ENCODE results near the gene ENO2.
"Not testable (repeated sequence)": the region's sequence is repeated elsewhere in the genome, so short reads cannot be mapped to it uniquely, and the experiment has no call there.

The ENO2 gene

DNA sequence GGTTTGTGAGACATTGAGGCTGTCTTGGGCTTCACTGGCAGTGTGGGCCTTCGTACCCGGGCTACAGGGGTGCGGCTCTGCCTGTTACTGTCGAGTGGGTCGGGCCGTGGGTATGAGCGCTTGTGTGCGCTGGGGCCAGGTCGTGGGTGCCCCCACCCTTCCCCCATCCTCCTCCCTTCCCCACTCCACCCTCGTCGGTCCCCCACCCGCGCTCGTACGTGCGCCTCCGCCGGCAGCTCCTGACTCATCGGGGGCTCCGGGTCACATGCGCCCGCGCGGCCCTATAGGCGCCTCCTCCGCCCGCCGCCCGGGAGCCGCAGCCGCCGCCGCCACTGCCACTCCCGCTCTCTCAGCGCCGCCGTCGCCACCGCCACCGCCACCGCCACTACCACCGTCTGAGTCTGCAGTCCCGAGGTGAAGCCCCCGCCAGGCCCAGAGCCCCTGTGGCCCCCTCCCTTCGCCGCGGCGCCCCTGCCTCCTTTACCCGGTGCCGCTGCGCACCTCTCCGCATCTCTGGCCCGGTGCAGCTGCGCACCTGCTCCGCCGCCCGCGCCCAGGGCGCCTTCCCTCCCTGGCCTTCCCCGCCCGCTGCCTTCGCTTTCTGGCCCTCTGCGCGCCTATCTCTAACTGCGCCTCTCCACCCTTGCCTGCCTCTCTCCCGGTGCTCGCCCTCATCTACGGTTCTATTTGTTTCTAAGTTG lies at the start of gene ENO2:
Gene ENO2, plus strand, starts transcription at position 335 of the 701 bp plus-strand sequence. CDS start 1,253 bp downstream, outside the sequence.
- in situ Hi-C loops (cut with MboI; ENCODE audit: low sequenced_read_pairs) = no loop called here

DNA sequence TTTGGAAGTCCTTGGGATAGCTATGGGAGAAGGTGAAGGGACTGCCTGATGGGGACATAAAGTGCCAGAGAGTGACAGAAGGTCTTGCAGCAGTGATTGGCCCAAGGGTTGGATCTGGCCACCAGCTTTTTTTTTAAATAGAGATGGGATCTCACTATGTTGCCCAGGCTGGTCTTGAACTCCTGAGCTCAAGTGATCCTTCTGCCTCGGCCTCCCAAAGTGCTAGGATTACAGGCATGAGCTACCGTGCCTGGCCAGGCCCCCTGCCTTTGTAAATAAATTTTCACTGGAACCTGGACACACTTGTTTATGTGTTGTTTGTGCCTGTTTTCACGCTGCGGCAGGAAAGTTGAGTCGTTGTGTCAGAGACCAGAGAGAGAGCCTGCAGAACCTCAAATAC lies 49.1 kb upstream of the ENO2 start:
- in situ Hi-C loops (cut with MboI; ENCODE audit: low sequenced_read_pairs) = not testable (repeated sequence)

DNA sequence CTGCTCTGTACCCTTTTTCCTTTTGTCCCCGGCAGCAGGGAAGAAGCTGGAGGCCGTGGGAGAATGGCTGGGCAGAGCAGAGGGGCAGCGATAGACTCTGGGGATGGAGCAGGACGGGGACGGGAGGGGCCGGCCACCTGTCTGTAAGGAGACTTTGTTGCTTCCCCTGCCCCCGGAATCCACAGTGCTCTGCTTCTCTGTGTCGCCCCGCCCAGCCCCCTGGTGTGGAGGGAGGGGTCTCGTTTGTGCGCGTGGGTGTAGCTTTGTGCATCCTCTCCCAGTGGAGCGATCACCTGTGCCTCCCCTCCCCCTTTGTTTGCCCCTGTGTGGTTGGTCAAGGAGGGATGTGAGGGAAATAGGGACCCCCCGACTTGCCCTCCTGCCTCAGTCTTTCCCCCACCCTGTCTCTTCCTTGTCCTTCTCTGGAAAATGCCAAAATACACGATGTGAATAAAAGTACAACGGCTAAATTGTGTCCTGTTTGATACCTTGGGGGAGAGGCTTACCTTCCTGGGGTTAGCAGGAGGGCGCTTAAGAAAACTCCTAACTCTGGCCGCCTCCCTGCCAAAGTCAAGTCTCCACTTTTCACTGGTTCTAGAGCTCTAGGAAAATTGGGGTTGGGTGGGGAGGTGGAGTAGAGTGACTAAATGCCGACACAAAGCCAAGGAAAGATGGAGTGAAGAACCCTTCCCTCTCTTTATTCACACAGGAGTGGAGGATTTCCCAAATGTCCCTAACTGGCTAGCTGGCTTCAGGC lies 48.0 kb upstream of the ENO2 start:
- in situ Hi-C loops (cut with MboI; ENCODE audit: low sequenced_read_pairs) = no loop called here

DNA sequence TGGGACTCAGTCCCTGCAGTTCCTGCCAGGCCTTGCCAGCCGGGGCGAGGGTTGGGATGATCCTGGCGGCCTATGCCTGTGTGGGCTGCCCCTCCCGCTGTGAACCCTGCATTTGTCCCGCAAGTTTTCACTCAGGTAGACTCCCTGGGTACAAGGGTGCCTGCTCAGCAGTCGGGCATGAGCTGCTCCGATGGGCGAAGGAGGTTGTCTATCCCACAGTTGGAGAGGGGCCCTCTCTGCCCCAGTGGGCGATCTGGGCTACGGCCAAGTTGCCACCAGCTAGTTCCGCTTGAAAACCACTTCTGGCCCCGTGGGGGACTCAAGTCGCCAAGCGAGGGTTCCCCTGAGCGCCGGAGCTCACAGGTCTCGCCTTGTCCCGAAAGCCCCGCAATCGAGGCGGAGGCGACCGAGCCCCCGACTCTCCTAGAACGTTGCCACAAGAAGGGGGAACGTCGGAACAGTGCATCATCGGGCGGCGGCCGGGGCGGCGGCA lies 47.4 kb upstream of the ENO2 start:
- in situ Hi-C loops (cut with MboI; ENCODE audit: low sequenced_read_pairs) = no loop called here

DNA sequence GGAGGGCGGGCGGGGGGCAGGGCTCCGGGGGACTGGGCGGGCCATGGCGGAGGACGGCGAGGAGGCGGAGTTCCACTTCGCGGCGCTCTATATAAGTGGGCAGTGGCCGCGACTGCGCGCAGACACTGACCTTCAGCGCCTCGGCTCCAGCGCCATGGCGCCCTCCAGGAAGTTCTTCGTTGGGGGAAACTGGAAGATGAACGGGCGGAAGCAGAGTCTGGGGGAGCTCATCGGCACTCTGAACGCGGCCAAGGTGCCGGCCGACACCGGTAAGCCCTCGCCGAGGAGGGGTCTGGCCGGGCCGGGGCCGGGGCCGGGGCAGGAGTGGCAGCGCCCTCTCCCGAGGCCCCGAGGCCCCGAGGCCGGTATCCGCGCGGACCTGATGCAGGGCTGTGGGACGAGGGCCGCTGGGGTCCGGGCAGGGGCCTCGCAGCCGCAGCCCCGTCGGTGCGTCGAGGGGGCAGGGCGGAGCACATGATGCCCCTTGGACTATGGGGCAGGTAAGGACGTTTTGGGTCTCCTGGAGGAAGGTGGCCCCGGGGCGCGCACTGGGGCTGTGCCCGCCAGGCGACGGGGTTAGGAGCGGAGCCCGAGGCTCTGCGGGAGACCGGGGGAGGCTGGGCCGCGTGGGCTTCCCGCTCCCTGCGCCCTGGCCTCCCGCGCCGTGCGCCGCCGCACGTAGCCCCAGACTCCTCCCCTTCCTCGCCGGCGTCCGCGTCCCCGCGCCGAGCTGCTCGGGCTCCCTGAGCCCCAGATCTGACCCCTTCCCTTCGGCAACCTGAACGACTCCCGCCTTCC lies 46.8 kb upstream of the ENO2 start, which contains the start of gene TPI1:
Gene TPI1, plus strand, starts transcription at position 119 of the 798 bp plus-strand sequence. Its CDS starts 36 bp downstream, at position 155.
- in situ Hi-C loops (cut with MboI; ENCODE audit: low sequenced_read_pairs) = no loop called here

DNA sequence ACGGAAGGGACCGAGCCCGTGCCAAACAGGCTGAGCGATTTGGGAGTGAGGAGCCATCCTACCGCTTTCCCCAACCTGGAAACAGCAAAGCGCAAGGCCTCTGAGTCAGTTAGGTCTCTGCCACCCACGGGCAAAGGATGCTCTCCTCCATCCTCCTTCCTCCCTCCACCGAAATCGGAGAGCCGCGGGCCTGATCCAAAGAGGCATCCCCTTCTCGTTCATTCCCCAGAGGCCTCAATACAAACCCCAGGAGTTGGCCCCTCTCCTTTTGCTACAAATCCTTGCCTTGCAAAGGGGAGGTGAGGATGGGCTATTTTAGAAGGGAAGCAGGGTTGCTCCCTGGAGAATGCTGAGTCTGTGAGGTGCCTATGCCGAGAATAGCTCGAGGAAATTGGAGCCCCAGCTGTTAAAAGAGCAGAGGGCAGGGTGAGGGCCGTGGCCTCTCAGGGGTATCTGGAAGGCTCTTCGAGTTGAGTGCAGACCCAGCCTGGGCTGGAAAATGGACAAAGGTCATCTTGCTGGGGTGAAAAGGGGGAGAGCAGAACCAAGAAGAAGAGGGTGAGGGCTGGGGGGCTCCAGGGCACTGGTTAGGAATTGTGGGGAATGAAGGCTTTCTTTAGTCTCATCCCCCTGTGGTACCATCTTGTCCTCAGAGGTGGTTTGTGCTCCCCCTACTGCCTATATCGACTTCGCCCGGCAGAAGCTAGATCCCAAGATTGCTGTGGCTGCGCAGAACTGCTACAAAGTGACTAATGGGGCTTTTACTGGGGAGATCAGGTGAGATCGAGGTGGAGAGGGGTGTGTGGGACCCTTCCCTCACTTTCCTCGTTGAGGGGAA lies 46.0 kb upstream of the ENO2 start:
- in situ Hi-C loops (cut with MboI; ENCODE audit: low sequenced_read_pairs) = no loop called here

DNA sequence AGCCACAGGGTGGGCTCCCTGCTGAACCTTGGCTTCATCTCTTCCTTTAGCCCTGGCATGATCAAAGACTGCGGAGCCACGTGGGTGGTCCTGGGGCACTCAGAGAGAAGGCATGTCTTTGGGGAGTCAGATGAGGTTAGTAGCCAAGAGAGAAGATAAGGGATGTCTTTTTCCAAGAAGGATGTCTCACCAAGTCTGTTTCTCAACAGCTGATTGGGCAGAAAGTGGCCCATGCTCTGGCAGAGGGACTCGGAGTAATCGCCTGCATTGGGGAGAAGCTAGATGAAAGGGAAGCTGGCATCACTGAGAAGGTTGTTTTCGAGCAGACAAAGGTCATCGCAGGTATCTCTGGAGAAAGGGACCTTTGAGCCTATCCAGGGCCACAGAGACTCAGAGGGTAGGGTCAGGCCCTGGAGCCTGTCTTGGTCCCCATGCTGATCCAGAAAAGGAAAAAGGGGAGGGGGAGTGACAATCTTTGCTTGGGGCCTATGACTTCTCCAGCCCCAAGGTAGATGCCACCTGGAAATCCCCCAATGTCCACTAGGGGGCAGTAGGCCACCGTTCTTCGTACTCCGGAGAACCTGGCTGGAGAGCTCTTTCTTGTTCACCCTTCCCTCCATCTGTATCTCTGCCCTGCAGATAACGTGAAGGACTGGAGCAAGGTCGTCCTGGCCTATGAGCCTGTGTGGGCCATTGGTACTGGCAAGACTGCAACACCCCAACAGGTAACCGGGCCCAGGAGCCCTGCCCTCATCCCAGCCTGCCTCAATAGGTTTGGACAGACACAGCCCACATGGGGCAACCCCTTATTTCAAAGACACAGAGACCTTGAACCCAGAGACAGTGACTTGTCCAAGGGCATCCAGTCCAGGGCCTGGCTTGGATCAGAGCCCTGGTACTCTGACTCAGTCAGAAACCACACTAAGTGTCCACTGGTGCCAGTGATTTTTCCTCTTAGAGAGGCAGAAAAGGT lies 45.0 kb upstream of the ENO2 start:
- in situ Hi-C loops (cut with MboI; ENCODE audit: low sequenced_read_pairs) = no loop called here

DNA sequence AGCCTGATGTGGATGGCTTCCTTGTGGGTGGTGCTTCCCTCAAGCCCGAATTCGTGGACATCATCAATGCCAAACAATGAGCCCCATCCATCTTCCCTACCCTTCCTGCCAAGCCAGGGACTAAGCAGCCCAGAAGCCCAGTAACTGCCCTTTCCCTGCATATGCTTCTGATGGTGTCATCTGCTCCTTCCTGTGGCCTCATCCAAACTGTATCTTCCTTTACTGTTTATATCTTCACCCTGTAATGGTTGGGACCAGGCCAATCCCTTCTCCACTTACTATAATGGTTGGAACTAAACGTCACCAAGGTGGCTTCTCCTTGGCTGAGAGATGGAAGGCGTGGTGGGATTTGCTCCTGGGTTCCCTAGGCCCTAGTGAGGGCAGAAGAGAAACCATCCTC lies 44.1 kb upstream of the ENO2 start:
- in situ Hi-C loops (cut with MboI; ENCODE audit: low sequenced_read_pairs) = not testable (repeated sequence)

DNA sequence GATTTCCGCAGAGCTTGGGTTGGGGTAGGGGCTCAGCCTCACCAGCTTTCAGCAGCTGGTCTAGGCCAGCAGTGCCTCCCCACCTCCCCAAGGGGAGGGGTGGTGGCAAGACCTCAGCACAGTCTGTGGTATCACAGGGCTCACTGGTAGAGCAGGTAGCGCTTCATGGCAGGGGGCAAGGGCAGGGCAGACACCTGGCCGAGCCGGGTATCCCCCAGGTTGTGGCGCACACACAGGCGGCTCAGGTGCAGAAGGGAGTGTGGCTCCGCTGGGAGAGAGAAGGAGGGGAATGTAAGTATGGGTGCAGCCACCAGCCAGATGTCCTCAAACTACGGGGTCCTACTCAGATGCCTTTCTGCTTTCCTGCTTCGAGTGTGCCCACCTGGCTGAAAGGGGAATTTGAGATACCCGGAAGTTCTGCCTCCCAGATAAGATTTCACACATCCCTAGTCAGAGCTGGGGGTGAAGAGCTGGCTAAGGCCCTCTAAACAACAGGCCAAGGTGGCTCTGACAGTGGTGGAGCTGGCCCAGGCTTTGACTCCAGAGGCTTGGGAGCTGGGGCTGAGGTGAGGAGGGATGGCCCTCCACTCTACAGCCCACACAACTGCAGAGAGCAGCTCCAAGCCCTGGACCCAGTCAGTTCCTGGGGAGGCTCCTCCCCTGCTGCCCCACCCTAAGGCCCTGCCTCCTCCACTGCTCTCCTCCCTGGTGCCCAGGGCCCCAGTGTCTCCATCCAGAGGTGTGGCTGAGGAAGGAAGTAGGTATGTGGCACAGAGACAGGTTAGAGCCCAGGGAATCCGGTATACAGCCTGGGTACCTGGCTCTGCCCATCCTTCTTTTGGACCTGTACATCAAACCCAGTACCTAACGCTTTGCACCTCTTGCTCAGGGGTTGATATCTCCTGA lies 43.1 kb upstream of the ENO2 start:
- in situ Hi-C loops (cut with MboI; ENCODE audit: low sequenced_read_pairs) = no loop called here

DNA sequence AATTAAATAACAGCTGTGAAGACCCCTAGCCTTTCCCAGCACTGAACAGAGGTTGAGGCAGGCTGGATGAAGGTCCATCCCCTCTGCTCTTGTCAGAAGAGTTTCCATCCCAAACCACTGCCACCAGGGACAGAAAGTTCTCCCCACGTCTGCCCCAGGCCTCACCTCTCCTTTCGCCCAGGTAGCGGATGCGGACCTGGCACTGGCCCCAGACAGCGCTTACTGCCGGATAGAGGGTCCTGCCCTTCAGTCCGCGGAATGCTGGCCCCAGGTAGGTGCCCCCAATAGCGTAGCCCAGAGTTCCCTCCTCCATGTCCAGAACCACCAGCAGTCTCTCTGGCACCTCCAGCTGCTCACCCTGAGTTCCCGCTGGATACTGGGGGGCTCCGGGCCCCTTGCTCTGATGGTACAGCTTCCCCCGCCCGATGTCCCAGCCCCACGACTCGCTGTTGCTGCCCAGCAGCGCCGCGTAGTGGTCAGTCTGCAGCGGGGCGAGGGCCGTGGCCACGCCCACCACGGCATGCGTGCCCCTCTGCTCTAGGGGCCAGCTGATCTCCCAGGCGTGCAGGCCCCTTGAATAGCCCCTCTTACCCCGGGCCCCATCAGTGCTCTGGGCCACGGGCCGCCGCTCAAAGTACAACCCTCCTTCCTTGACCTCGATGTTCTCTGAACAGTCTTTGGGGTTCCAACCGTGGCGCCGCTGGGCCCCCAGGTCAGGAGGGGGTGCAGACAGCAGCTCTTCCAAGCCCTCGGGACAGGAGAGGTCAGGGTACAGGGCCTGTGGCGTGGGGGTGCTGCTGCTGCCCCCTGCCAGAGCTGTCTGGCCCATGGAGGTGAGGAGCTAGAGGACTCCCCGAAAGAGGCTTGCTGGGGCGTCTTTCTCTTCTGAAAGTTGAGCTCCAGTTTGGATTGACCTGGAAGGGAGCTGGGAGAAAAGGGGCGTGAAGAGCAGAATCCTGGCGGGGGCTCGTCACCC lies 42.0 kb upstream of the ENO2 start:
- in situ Hi-C loops (cut with MboI; ENCODE audit: low sequenced_read_pairs) = no loop called here

DNA sequence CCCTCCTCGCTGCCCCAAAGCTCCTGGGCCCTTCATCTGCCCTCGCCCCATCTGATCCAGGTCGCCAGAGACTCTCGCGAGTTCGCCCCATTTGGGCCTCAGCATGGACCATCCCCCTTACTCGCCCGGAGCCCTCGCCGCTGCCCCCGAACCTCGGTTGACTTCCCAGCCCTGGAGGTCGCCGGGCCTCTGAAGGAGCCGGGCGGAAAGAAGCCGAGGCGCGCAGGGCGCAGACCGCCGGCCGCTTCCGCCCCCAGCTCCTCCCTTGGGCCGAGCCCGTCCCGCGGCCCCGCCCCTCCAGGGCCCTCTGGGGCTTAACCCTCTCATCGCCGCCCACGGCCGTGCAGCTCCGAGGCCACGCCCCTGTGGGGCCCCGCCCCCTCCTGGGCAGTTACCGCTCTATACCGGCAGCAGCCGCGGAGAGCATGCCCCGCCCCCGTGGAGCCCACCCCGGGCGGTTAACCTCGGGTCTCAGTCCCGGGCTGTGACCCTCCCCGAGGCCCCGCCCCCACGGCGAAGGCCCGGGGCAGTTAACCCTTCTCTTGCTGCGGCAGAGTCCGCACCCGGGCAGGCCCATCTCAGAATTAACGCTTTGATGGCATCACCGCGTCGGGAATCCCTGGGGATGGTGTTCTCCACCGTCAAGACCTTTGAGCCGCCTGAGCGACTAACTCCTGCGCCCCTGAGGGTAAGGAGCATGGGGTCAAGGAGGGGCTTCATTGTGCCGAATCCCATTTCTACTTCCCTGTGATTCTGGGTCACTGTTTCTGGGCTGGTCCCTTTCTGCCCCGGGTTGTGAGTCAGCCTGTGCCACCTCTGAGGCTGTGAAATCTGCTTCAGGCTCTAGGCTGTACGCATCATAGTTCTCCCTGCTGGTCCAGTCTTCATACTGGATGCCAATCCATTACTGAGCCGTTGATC lies 41.0 kb upstream of the ENO2 start, which contains the start of gene SPSB2:
Gene SPSB2, minus strand, starts transcription at position 210 of the 921 bp plus-strand sequence. CDS start 402 bp downstream, outside the sequence.
- in situ Hi-C loops (cut with MboI; ENCODE audit: low sequenced_read_pairs) = no loop called here

DNA sequence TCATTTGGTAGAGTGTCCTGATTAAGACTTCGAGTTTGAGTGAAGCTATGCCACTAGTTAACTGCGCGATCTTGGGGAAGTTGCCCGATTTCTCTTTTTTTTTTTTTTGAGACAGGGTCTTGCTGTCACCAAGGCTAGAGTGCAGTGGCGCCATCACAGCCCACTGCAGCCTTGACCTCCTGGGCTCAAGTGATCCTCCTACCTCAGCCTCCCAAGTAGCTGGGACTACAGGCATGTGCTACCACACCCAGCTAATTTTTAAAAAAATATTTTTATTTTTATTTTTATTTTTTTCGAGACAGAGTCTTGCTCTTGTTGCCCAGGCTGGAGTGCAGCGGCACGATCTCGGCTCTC lies 40.4 kb upstream of the ENO2 start:
- in situ Hi-C loops (cut with MboI; ENCODE audit: low sequenced_read_pairs) = not testable (repeated sequence)

DNA sequence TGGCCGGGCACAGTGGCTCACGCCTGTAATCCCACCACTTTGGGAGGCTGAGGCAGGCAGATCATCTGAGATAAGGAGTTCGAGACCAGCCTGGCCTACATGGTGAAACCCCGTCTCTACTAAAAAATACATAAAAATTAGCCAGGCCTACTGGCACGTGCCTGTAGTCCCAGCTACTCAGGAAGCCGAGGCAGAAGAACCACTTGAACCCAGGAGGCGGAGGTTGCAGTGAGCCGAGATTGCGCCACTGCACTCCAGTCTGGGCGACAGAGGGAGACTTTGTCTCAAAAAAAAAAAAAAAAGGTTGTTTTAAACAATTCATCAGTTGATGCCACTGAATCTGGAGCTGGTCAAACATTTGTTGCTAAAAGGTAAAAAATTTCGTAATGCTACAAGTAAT lies 34.6 kb upstream of the ENO2 start:
- in situ Hi-C loops (cut with MboI; ENCODE audit: low sequenced_read_pairs) = not testable (repeated sequence)

DNA sequence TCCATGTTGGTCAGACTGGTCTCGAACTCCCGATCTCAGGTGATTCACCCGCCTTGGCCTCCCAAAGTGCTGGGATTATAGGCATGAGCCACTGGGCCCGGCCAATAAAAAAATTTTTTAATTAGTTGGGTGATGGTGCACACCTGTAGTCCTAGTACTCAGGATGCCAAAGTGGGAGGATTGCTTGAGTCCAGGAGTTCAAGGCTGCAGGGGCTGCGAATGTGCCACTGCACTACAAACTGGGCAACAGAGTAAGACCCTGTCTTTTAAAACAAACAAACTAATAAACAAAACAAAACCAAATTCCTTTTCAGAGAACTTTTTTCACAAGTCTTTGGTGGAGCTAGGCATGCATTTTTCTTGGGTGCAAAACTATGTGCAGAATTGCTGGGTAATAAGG lies 31.1 kb upstream of the ENO2 start:
- in situ Hi-C loops (cut with MboI; ENCODE audit: low sequenced_read_pairs) = no loop called here

DNA sequence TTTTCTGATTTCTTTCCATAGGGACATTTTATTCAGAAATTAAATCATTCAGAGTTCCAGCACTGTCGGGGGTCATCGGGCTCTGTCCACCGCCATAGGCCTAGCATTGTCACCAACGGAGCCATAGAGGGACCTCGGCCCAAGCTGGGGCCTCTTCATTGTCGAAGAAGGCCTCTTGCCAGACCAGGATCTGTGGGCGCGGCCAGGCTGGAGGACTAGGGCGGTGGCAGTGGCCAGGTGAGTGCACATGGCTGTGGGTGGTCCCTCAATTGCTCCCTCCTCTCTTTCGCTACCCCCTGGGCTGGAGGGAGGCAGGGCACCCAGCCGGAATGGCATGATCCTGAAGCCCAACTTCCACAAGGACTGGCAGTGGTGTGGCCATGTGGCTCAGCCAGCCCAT lies 30.7 kb upstream of the ENO2 start:
- in situ Hi-C loops (cut with MboI; ENCODE audit: low sequenced_read_pairs) = no loop called here

DNA sequence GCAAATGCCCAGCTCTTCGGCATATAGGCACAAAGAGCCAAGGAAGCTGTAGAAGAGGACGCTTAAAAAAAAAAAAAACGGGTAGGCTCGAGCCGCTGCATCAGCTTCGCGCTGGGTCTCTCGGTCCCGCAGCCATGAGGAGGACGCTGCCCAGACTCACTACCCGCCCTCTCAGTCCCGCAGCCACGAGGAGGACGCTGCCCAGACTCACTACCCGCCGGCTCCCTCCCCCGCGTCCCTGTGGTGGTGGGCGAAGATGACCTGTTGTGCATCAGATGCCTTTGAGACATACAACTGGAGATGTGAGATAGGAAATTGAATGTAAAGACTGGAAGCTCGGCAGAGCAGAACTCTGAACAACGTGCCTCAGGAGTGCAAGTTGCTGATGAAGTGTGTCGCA lies 29.8 kb upstream of the ENO2 start:
- in situ Hi-C loops (cut with MboI; ENCODE audit: low sequenced_read_pairs) = no loop called here

All from hTERT RPE-1 (cell line).